Right lobe of liver (tissue), 6 donors: ENCODE results near the gene FOXP1. TPM values are rescaled to one million over a fixed set of nuclear protein-coding genes. Genes with fewer than 3 reads are reported as not detected.

Source experiments
- ATAC-seq, 4 donors: fragments of 200-7000 bp; cut with Tn5 transposase; one replicate each; pipeline ENCODE4 v1.9.1; 2020; ENCODE audit warnings: mild to moderate bottlenecking in 4 of 4, moderate library complexity in 4 of 4
- DNase-seq, 3 donors: peaks; one replicate each; pipeline ENCODE4 v3.0.0-alpha.2; 2020
- H3K27ac ChIP-seq, 3 donors: fragments of 200-600 bp; one replicate each; pipeline ENCODE4 v1.8.0; 2022
- H3K27me3 ChIP-seq, 2 donors: fragments of 200-600 bp; one replicate each; pipeline ENCODE4 v1.8.0; 2022
- H3K36me3 ChIP-seq, 4 donors: fragments of 200-600 bp; sonication (generic) in 1 of 4; one replicate each; pipeline versions ENCODE4 v1.5.1 to v1.8.0; 2017 to 2022; ENCODE audit warnings: control low read depth in 1 of 4
- H3K4me1 ChIP-seq, 4 donors: fragments of 200-600 bp; sonication (generic) in 1 of 4; one replicate each; pipeline versions ENCODE4 v1.5.1 to v1.8.0; 2017 to 2022; ENCODE audit warnings: control low read depth in 1 of 4
- H3K4me3 ChIP-seq, 3 donors: fragments of 200-600 bp; one replicate each; pipeline ENCODE4 v1.8.0; 2022
- H3K9me3 ChIP-seq, 4 donors: fragments of 200-600 bp; sonication (generic) in 1 of 4; one replicate each; pipeline versions ENCODE4 v1.5.1 to v1.8.0; 2017 to 2022; ENCODE audit warnings: control low read depth in 1 of 4
- POLR2A ChIP-seq: fragments of 450-650 bp; IDR thresholded peaks from one replicate; pipeline ENCODE4 v1.6.1; 2017; ENCODE audit warnings: antibody characterized with exemption, mild to moderate bottlenecking
- WGBS: methylation state at CpG from one replicate; pipeline ENCODE4 v1.1.6; 2018; ENCODE audit warnings: low coverage, low lambda C conversion rate; ENCODE audit not compliant: insufficient coverage; ENCODE audit errors: missing lambda C conversion rate; 5-methylcytosine and 5-hydroxymethylcytosine counted together
- intact Hi-C, 2 donors: fragments of 100-400 bp; cut with DNase I; formaldehyde crosslinking; loops; one replicate each; pipeline versions ENCODE4 v1.11.2 to v1.14.1; 2022
- total RNA-seq, 6 experiments: library from RNA; depleted of rRNA in 2 of 6; stranded (reverse); fragments of >200 nt in 2 of 6; fragmentation: NEBNext Ultra II Directional in 3 of 6; extraction: Animal tissue kit (Norgen Biotek cat#: 25700) in 3 of 6; gene quantifications; one replicate each; pipeline versions ENCODE4 v1.1.0 to v1.2.4, GENCODE V29; 2016 to 2023
- TF ChIP-seq, protein P1 (sequence below), 4 donors: fragments of 200-600 bp in 3 of 4; fragments of 450-650 bp in 1 of 4; IDR thresholded peaks; one replicate each; pipeline versions ENCODE4 v1.5.1 to v1.8.0; 2016 to 2022; ENCODE audit warnings: antibody characterized with exemption in 4 of 4, mild to moderate bottlenecking in 2 of 4
- donor health status: DM: no; HTN: yes; CAD: no.
- donor health status: DM: no; HTN: no; CAD: no.
- donor health status: DM: no; HTN: no; CAD: no.
- donor health status: DM: no; HTN: yes; CAD: no.
- donor health status: DM: no; HTN: yes; CAD: no.

The FOXP1 gene
- total RNA-seq, 6 experiments from 2014 or later = 26.7 to 47.7 (median 35.2) TPM

DNA sequence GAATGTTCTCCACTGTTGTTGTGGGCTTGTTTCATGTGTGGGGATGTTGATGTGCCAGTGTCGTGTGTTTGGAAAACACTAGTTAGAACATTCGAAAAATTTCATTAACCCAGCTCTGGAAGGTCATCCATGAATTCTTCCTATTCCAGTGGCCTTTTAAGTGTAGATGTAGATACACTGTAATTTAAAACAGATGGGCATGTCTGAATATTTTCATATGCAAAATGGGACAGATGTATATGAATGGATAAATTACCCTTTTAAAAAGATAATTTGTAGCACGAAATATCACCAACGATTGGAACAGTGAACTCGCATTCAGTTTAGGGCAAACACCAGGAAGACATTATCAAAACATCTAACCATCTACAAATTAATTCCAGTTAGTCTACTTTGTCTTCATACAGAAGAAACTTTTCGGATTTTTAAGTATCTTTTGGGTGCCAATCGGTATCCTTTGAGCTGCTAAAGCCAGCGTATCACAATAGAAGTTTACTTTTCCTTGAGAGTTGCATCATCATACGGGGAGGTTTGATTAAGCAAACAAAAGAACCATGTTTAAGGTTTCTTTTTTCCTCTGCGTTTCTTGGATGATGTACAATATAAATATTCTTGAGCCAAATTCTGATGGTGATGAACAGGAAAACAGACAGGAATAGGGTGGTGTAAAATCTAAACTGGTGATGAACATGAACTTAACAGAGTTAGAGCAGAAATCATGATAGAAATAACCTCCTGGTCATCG lies 528.1 kb downstream of the FOXP1 start:
- ATAC-seq = peak in 3 of 4 donors; percentile 46 to 65 (median 60)
- 45% methylated on average over 11 of the region's 11 CpGs for WGBS

DNA sequence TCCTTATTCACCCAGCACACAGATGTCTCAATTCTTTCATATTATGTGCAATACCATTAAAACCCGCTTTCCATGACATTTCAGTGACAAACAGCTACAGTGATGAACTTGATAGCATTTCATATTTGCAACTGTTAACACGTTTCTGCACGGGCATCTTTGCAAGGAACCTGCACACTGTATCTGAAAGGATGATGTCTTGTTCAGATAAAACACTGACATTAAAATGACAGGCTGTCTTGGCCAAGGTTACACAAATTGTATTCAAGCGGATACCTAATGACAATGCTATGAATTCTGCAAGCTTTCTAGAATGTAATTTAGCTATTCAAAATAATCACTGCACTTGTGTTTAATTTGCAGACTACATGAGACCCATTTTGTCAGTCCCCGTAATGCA lies 529.2 kb downstream of the FOXP1 start:
- 94% methylated on average over 5 of the region's 5 CpGs for WGBS
- H3K36me3 ChIP-seq = peaks cover 0 to 17% (median 5%) of the 10 kb centered on the region in 4 donors
- no peak overlapping the region for H3K4me3 ChIP-seq
- TF ChIP-seq POLR2A = no peak
- TF ChIP-seq, protein P1, sequence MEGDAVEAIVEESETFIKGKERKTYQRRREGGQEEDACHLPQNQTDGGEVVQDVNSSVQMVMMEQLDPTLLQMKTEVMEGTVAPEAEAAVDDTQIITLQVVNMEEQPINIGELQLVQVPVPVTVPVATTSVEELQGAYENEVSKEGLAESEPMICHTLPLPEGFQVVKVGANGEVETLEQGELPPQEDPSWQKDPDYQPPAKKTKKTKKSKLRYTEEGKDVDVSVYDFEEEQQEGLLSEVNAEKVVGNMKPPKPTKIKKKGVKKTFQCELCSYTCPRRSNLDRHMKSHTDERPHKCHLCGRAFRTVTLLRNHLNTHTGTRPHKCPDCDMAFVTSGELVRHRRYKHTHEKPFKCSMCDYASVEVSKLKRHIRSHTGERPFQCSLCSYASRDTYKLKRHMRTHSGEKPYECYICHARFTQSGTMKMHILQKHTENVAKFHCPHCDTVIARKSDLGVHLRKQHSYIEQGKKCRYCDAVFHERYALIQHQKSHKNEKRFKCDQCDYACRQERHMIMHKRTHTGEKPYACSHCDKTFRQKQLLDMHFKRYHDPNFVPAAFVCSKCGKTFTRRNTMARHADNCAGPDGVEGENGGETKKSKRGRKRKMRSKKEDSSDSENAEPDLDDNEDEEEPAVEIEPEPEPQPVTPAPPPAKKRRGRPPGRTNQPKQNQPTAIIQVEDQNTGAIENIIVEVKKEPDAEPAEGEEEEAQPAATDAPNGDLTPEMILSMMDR (IDR thresholded peaks at IDR 0.05) = no peak
- ATAC-seq (no peak), DNase-seq (no peak)
- H3K4me1 ChIP-seq = peaks cover 0 to 30% (median 0%) of the 10 kb centered on the region in 4 donors
- intact Hi-C loops = no loop called here
- H3K27me3 ChIP-seq = no peaks in the 10 kb centered on the region
- no peak overlapping the region for H3K27ac ChIP-seq
- no peaks in the 10 kb centered on the region for H3K9me3 ChIP-seq

More for the DNA sequence above, 528.1 kb downstream of the FOXP1 start:
- no peaks in the 10 kb centered on the region for H3K9me3 ChIP-seq
- H3K4me1 ChIP-seq = peaks cover 0 to 28% (median 0%) of the 10 kb centered on the region in 4 donors
- H3K4me3 ChIP-seq = no peak overlapping the region
- TF ChIP-seq, protein P1 (IDR thresholded peaks at IDR 0.05) = no peak
- TF ChIP-seq POLR2A = no peak
- no peak for DNase-seq
- H3K27ac ChIP-seq = peak overlapping the region in 1 of 3 donors; percentile 3
- H3K36me3 ChIP-seq = peaks cover 0 to 17% (median 5%) of the 10 kb centered on the region in 4 donors
- no peaks in the 10 kb centered on the region for H3K27me3 ChIP-seq
- intact Hi-C loops = no loop called here

DNA sequence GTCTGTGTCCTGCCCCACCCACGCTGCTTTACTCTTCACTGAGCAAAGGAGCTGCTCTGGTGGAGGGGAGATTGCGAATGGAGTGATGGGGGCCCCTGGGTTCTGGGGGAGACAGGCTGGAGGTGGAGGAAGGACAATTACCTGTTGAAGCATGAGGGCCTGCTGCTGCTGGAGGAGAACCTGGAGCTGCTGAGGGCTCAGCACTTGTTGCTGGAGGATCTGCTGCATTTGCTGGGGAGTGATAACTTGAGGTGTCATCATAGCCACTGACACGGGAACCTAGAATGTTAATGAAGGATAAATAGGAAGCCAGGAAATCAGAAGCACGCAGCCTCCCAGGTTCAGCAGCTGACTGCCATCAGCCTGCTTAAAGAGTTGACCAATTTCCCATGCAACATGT lies 530.0 kb downstream of the FOXP1 start:
- WGBS = 86% methylated on average over 1 of the region's 4 CpGs
- ATAC-seq = no peak
- no peak overlapping the region for H3K27ac ChIP-seq

DNA sequence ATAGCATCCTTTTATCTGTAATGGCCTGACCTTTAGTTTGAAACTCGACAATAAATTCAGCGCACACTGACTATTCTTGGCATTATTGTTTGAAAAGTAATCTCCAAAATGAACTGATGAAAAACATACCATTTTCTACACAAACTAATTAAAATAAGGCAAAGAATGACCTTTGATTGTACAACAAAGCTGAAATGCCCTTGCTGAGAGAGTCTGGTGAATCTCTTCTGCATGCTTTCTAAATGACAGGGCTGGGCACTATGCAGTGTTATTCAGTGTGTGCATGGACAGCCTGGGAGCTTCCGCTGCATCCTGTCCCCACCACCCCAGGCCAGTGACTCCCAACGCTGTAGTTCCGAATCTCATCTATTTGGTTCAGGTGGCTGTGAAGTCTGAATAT lies 530.8 kb downstream of the FOXP1 start:
- DNase-seq (no peak), ATAC-seq (peak in 1 of 4 donors; percentile 29)
- H3K9me3 ChIP-seq = no peaks in the 10 kb centered on the region
- H3K4me3 ChIP-seq = no peak overlapping the region
- TF ChIP-seq POLR2A = no peak
- TF ChIP-seq, protein P1 (IDR thresholded peaks at IDR 0.05) = no peak
- 62% methylated on average over 3 of the region's 5 CpGs for WGBS
- H3K27me3 ChIP-seq = no peaks in the 10 kb centered on the region
- intact Hi-C loops = no loop called here
- peaks cover 0 to 28% (median 0%) of the 10 kb centered on the region in 4 donors for H3K4me1 ChIP-seq
- H3K36me3 ChIP-seq = peaks cover 0 to 17% (median 5%) of the 10 kb centered on the region in 4 donors
- no peak overlapping the region for H3K27ac ChIP-seq

More for the DNA sequence above, 530.0 kb downstream of the FOXP1 start:
- no peak for DNase-seq
- no peak for TF ChIP-seq POLR2A
- TF ChIP-seq, protein P1 (IDR thresholded peaks at IDR 0.05) = no peak
- no peaks in the 10 kb centered on the region for H3K9me3 ChIP-seq
- intact Hi-C loops = no loop called here
- peaks cover 0 to 35% (median 0%) of the 10 kb centered on the region in 4 donors for H3K4me1 ChIP-seq
- peaks cover 0 to 17% (median 5%) of the 10 kb centered on the region in 4 donors for H3K36me3 ChIP-seq
- no peaks in the 10 kb centered on the region for H3K27me3 ChIP-seq
- H3K4me3 ChIP-seq = no peak overlapping the region
